OCI-LY1 (cell line): ENCODE results near the gene RBM43.

Experiments used
- CTCF ChIP-seq: fragments of 200-600 bp; sonication (generic), shearing (Covaris generic); IDR thresholded peaks from 2 replicates; pipeline ENCODE4 v1.5.1; 2017; ENCODE audit warnings: mild to moderate bottlenecking, antibody characterized with exemption, low read length, moderate library complexity, mixed read lengths
- EZH2 ChIP-seq: fragments of 200-600 bp; sonication (generic), shearing (Covaris generic); IDR thresholded peaks from 2 replicates; pipeline ENCODE4 v1.8.0; 2017; ENCODE audit warnings: borderline replicate concordance, mixed run types, mild to moderate bottlenecking, antibody characterized with exemption, low read length, moderate library complexity, mixed read lengths

GRCh38 chr2:151206446-151206968, 55.2 kb downstream of the RBM43 start:
- TF ChIP-seq CTCF (no peak), EZH2 (no peak)
